GM12892 (cell line): ENCODE results near the gene AGPAT4.

Source experiments
- DNase-seq: peaks from one replicate; pipeline ENCODE4 v3.0.0; 2011; ENCODE audit not compliant: insufficient read length
- FAIRE-seq: peaks from 2 replicates; lab custom pipeline; 2011; peaks lifted over from hg19 to GRCh38; lab: Jason Lieb, UNC
- POLR2A ChIP-seq: IDR thresholded peaks from 2 replicates; pipeline ENCODE4 v1.6.1; 2011; ENCODE audit warnings: low read depth, low read length, control low read depth
- POLR2AphosphoS5 ChIP-seq: IDR thresholded peaks from 2 replicates; pipeline ENCODE4 v1.6.1; 2011; ENCODE audit warnings: low read depth, low read length, control low read depth
- TAF1 ChIP-seq: IDR thresholded peaks from 2 replicates; pipeline ENCODE4 v1.6.1; 2011; ENCODE audit warnings: low read depth, mild to moderate bottlenecking, control low read depth, low read length, borderline replicate concordance

Gene AGPAT4

GRCh38 chr6:161103475-161103874 lies 170.4 kb downstream of the AGPAT4 start:
- no peak for FAIRE-seq

GRCh38 chr6:161101517-161101916 lies 172.3 kb downstream of the AGPAT4 start:
- no peak for TF ChIP-seq TAF1
- TF ChIP-seq POLR2AphosphoS5: no peak
- TF ChIP-seq POLR2A: no peak

More at GRCh38 chr6:161103475-161103874, 170.4 kb downstream of the AGPAT4 start:
- TF ChIP-seq POLR2A (no peak), POLR2AphosphoS5 (no peak), TAF1 (no peak)
- DNase-seq: no peak

GRCh38 chr6:161100072-161100471 lies 173.8 kb downstream of the AGPAT4 start:
- DNase-seq (no peak), FAIRE-seq (no peak)
- no peak for TF ChIP-seq TAF1
- TF ChIP-seq POLR2A: no peak
- TF ChIP-seq POLR2AphosphoS5: no peak

More at GRCh38 chr6:161101517-161101916, 172.3 kb downstream of the AGPAT4 start:
- DNase-seq (no peak), FAIRE-seq (no peak)

- TF ChIP-seq TAF1 (no peak), POLR2A (no peak), POLR2AphosphoS5 (no peak)
- DNase-seq (no peak), FAIRE-seq (no peak)
Observed at GRCh38 chr6:161095916-161096315, 177.9 kb downstream of the AGPAT4 start.

GRCh38 chr6:161094955-161095354 lies 178.9 kb downstream of the AGPAT4 start:
- DNase-seq (no peak), FAIRE-seq (no peak)
- no peak for TF ChIP-seq TAF1

GRCh38 chr6:161091972-161092701 lies 181.7 kb downstream of the AGPAT4 start:
- FAIRE-seq (no peak), DNase-seq (no peak)
- no peak for TF ChIP-seq POLR2A
- TF ChIP-seq TAF1: no peak
- no peak for TF ChIP-seq POLR2AphosphoS5

GRCh38 chr6:161091151-161091550 lies 182.7 kb downstream of the AGPAT4 start:
- no peak for TF ChIP-seq POLR2A
- no peak for TF ChIP-seq TAF1
- no peak for TF ChIP-seq POLR2AphosphoS5
- DNase-seq (no peak), FAIRE-seq (peak; percentile 38)

GRCh38 chr6:161088676-161089328 lies 185.1 kb downstream of the AGPAT4 start:
- TF ChIP-seq POLR2A: no peak
- TF ChIP-seq TAF1: no peak
- TF ChIP-seq POLR2AphosphoS5: no peak
- no peak for FAIRE-seq

GRCh38 chr6:161085246-161085645 lies 188.6 kb downstream of the AGPAT4 start:
- TF ChIP-seq TAF1 (no peak), POLR2A (no peak), POLR2AphosphoS5 (no peak)
- DNase-seq (no peak), FAIRE-seq (peak; percentile 14)

More at GRCh38 chr6:161088676-161089328, 185.1 kb downstream of the AGPAT4 start:
- DNase-seq: no peak

GRCh38 chr6:161082215-161082614 lies 191.6 kb downstream of the AGPAT4 start:
- FAIRE-seq (no peak), DNase-seq (no peak)
- TF ChIP-seq POLR2A: no peak
- no peak for TF ChIP-seq TAF1
- no peak for TF ChIP-seq POLR2AphosphoS5

- no peak for DNase-seq
- FAIRE-seq: no peak
- TF ChIP-seq POLR2A (no peak), POLR2AphosphoS5 (no peak), TAF1 (no peak)
Observed at GRCh38 chr6:161080263-161080970, 193.4 kb downstream of the AGPAT4 start.
